Spleen (tissue), 11 donors: Measurements from ENCODE around the gene CHMP3. TPM values are rescaled to one million over a fixed set of nuclear protein-coding genes. Genes with fewer than 3 reads are reported as not detected.

ENCODE experiments used
- DNase-seq: peaks from one replicate; pipeline ENCODE4 v3.0.0-alpha.2; 2020
- H3K27ac ChIP-seq, 8 donors: fragments of 200-600 bp; sonication (generic) in 7 of 8; 1 replicate in 4 of 8; 2 replicates in 4 of 8; pipeline versions ENCODE4 v1.5.0 to v1.8.0; 2016 to 2021; ENCODE audit warnings: inconsistent platforms in 4 of 8, mild to moderate bottlenecking in 4 of 8, moderate library complexity in 1 of 8
- H3K27me3 ChIP-seq, 7 donors: fragments of 200-600 bp; sonication (generic) in 6 of 7; replicated peaks in 1 of 7; 1 replicate in 4 of 7; 2 replicates in 3 of 7; pipeline versions ENCODE4 v1.5.0 to v1.8.0; 2016 to 2021; ENCODE audit warnings: inconsistent platforms in 3 of 7, mild to moderate bottlenecking in 1 of 7
- H3K36me3 ChIP-seq, 6 donors: fragments of 200-600 bp; sonication (generic) in 5 of 6; 1 replicate in 4 of 6; 2 replicates in 2 of 6; pipeline versions ENCODE4 v1.5.0 to v1.8.0; 2016 to 2021; ENCODE audit warnings: inconsistent platforms in 2 of 6
- H3K4me1 ChIP-seq, 6 donors: fragments of 200-600 bp; sonication (generic) in 5 of 6; 1 replicate in 3 of 6; 2 replicates in 3 of 6; pipeline versions ENCODE4 v1.5.0 to v1.8.0; 2016 to 2021; ENCODE audit warnings: inconsistent platforms in 3 of 6
- H3K4me3 ChIP-seq, 8 donors: fragments of 200-600 bp; sonication (generic) in 7 of 8; 1 replicate in 4 of 8; 2 replicates in 4 of 8; pipeline versions ENCODE4 v1.5.0 to v1.8.0; 2016 to 2021; ENCODE audit warnings: inconsistent platforms in 4 of 8, mild to moderate bottlenecking in 4 of 8, moderate library complexity in 2 of 8
- H3K9me3 ChIP-seq, 8 donors: fragments of 200-600 bp; sonication (generic) in 7 of 8; 1 replicate in 4 of 8; 2 replicates in 4 of 8; pipeline versions ENCODE4 v1.5.0 to v1.8.0; 2016 to 2021; ENCODE audit warnings: inconsistent platforms in 4 of 8
- POLR2A ChIP-seq, 3 donors: fragments of 450-650 bp; IDR thresholded peaks; one replicate each; pipeline ENCODE4 v1.5.1; 2017; ENCODE audit warnings: antibody characterized with exemption in 3 of 3, mild to moderate bottlenecking in 1 of 3
- POLR2AphosphoS5 ChIP-seq, 3 donors: sonication (generic); formaldehyde crosslinking; IDR thresholded peaks; one replicate each; pipeline ENCODE4 v1.5.1; 2017; ENCODE audit warnings: antibody characterized with exemption in 3 of 3
- WGBS, 5 donors: extraction: QIAGEN DNeasy Blood & Tissue Kit in 3 of 5; methylation state at CpG; one replicate each; pipeline versions ENCODE4 v1.1.5 to v1.1.7; 2013 to 2018; 5-methylcytosine and 5-hydroxymethylcytosine counted together
- intact Hi-C: fragments of 100-400 bp; cut with DNase I; formaldehyde crosslinking; loops from one replicate; pipeline ENCODE4 v1.15.0; 2023; ENCODE audit warnings: low total_unique reads
- polyA plus RNA-seq, 3 donors: library from polyadenylated mRNA; stranded (reverse); fragments of 200-250 nt; gene quantifications; one replicate each; pipeline ENCODE4 v1.2.1, GENCODE V29; 2013
- total RNA-seq, 7 donors: library from RNA; depleted of rRNA in 3 of 7; stranded (reverse); fragments of >200 nt in 3 of 7; fragmentation: NEBNext Ultra II Directional in 4 of 7; extraction: Animal tissue kit (Norgen Biotek cat#: 25700) in 4 of 7; gene quantifications; one replicate each; pipeline versions ENCODE4 v1.1.0 to v1.2.1, GENCODE V29; 2016 to 2021
- TF ChIP-seq, protein P1 (sequence below), 11 experiments: fragments of 200-600 bp in 7 of 11; fragments of 450-650 bp in 4 of 11; sonication (generic) in 4 of 11; IDR thresholded peaks in 8 of 11; conservative IDR thresholded peaks in 3 of 11; 1 replicate in 7 of 11; 2 replicates in 4 of 11; pipeline versions ENCODE4 v1.4.0 to v1.8.0; 2016 to 2021; ENCODE audit warnings: antibody characterized with exemption in 11 of 11, inconsistent platforms in 4 of 11, mild to moderate bottlenecking in 1 of 11
- donor health status: healthy with polysubstance abuse.
- donor health status: DM: no; HTN: no; CAD: no; lungs with moderate emphysema.
- donor health status: DM: no; HTN: no; CAD: no.
- donor health status: Bipolar disorder and iron deficiency.
- donor health status: healthy.
- donor health status: DM: no; HTN: no; CAD: no.
- donor health status: DM: yes; HTN: yes; CAD: no.

Gene CHMP3
- total and polyA plus RNA-seq, 10 donors, result 33.6 to 125 (median 79.3) TPM

DNA sequence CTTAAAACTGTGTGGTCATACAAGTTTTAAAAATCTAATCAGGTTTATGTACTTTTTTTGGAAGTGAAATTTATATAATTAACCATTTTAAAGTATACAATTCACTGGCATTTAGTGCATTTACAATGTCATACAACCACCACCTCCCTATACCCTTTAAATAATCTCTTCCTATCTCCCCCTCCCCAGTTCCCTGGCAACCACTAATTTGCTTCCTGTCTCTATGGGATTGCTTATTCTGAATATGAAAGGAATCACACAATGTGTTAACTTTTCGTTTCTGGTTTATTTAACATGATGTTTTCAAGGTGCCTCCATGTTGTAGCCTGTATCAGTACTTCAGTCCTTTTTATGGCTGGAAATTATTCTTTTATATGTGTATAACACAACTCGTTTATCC, 19.4 kb downstream of the CHMP3 start:
- no peak overlapping the region for H3K4me3 ChIP-seq
- no peaks in the 10 kb centered on the region for H3K27me3 ChIP-seq
- TF ChIP-seq POLR2AphosphoS5 (IDR thresholded peaks at IDR 0.05) (no peak), POLR2A (IDR thresholded peaks at IDR 0.05) (no peak)
- TF ChIP-seq, protein P1, sequence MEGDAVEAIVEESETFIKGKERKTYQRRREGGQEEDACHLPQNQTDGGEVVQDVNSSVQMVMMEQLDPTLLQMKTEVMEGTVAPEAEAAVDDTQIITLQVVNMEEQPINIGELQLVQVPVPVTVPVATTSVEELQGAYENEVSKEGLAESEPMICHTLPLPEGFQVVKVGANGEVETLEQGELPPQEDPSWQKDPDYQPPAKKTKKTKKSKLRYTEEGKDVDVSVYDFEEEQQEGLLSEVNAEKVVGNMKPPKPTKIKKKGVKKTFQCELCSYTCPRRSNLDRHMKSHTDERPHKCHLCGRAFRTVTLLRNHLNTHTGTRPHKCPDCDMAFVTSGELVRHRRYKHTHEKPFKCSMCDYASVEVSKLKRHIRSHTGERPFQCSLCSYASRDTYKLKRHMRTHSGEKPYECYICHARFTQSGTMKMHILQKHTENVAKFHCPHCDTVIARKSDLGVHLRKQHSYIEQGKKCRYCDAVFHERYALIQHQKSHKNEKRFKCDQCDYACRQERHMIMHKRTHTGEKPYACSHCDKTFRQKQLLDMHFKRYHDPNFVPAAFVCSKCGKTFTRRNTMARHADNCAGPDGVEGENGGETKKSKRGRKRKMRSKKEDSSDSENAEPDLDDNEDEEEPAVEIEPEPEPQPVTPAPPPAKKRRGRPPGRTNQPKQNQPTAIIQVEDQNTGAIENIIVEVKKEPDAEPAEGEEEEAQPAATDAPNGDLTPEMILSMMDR (IDR thresholded peaks at IDR 0.05 in 8 of 11, conservative IDR thresholded peaks at IDR 0.05 in 3 of 11), result no peak
- DNase-seq, result no peak
- intact Hi-C loops, result no loop called here
- peaks cover 0 to 35% (median 23%) of the 10 kb centered on the region in 8 donors for H3K9me3 ChIP-seq
- H3K4me1 ChIP-seq, result peaks cover 0 to 31% (median 14%) of the 10 kb centered on the region in 6 donors
- H3K27ac ChIP-seq, result peak overlapping the region in 7 of 8 donors; percentile 1 to 51 (median 37)
- WGBS, 5 donors, result 65 to 78% (median 70%) methylated on average over 2 of the region's 2 CpGs
- H3K36me3 ChIP-seq, result peaks cover 0 to 39% (median 6%) of the 10 kb centered on the region in 6 donors

DNA sequence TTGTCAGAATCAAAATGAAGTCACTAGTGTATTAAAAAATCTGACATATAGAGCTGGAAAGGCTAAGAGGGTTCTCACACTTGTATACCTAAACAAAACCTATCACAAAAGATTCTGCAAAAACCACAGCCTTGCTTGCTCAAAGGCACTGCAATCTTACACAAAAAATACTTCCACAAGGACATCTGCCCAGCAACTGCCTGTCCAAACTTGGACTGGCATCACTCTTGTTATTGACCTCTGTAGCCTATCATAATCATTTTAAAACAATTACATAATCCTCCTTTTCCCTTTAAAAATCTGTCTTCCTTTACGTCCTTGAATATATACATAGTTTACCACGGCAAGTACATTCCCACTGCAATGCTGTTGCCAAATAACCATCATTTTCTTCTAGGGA, 19.9 kb downstream of the CHMP3 start:
- Histone ChIP-seq H3K9me3 (peaks cover 0 to 31% (median 21%) of the 10 kb centered on the region in 8 donors), H3K36me3 (peaks cover 0 to 35% (median 4%) of the 10 kb centered on the region in 6 donors), H3K27me3 (no peaks in the 10 kb centered on the region), H3K27ac (peak overlapping the region in 5 of 8 donors; percentile 1 to 51 (median 37)), H3K4me3 (no peak overlapping the region), H3K4me1 (peaks cover 0 to 31% (median 14%) of the 10 kb centered on the region in 6 donors)
- no peak for DNase-seq
- 35 to 63% (median 40%) methylated on average over 2 of the region's 2 CpGs for WGBS, 5 donors
- no peak for TF ChIP-seq POLR2A (IDR thresholded peaks at IDR 0.05)
- TF ChIP-seq POLR2AphosphoS5 (IDR thresholded peaks at IDR 0.05), result no peak
- intact Hi-C loops, result no loop called here

DNA sequence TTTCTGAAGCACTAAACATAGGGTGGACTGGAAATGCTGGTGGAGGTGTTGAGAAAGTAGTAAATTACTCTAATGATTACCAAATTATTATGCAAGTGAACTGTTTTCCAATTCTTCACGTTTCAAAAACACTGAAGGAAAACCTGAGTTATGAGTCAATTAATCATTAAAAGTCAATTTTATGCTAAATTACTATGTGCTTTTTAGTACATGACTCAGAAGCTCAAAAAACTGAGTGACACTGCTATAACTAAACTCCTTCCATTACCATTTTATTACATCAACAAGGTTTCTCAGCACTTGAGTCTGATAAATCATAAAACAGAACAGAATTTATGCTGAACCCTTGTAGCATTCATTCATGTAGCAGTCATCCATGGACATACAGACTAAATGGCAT, 20.4 kb downstream of the CHMP3 start:
- H3K36me3 ChIP-seq, result peaks cover 0 to 31% (median 4%) of the 10 kb centered on the region in 6 donors
- 24 to 57% (median 46%) methylated on average over 1 of the region's 1 CpG for WGBS, 5 donors
- DNase-seq, result no peak
- intact Hi-C loops, result no loop called here
- peak overlapping the region in 5 of 8 donors; percentile 0 to 51 (median 27) for H3K27ac ChIP-seq
- H3K4me1 ChIP-seq, result peaks cover 0 to 31% (median 14%) of the 10 kb centered on the region in 6 donors
- no peak for TF ChIP-seq POLR2AphosphoS5 (IDR thresholded peaks at IDR 0.05)
- no peak for TF ChIP-seq POLR2A (IDR thresholded peaks at IDR 0.05)
- H3K27me3 ChIP-seq, result no peaks in the 10 kb centered on the region
- peaks cover 0 to 30% (median 20%) of the 10 kb centered on the region in 8 donors for H3K9me3 ChIP-seq
- no peak overlapping the region for H3K4me3 ChIP-seq

DNA sequence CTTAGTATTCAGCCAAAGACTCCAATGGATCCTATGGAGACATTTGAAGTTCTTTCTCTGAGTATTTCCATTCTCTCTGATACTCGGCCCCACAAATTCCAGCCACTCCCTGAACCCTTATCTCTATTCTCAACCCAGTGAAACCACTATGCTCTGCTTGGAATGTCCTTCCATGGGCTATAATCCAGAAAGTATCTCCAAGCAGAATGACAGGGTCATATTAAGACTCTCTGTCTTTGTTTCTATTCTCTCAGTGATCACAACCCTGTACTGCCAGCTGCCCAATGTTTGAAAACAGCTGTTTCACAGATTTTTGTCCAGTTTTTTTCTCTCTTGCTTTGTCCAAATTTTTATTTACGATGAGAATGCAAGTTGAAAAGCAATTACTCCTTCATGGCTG, 21.9 kb downstream of the CHMP3 start:
- no peak overlapping the region for H3K27ac ChIP-seq
- H3K36me3 ChIP-seq, result peaks cover 0 to 16% (median 2%) of the 10 kb centered on the region in 6 donors
- no peaks in the 10 kb centered on the region for H3K27me3 ChIP-seq
- intact Hi-C loops, result no loop called here
- H3K9me3 ChIP-seq, result peaks cover 0 to 15% (median 9%) of the 10 kb centered on the region in 8 donors
- DNase-seq, result no peak
- 77 to 90% (median 85%) methylated on average over 2 of the region's 2 CpGs for WGBS, 5 donors
- H3K4me3 ChIP-seq, result no peak overlapping the region
- TF ChIP-seq POLR2AphosphoS5 (IDR thresholded peaks at IDR 0.05) (no peak), POLR2A (IDR thresholded peaks at IDR 0.05) (no peak)
- TF ChIP-seq, protein P1 (IDR thresholded peaks at IDR 0.05 in 8 of 11, conservative IDR thresholded peaks at IDR 0.05 in 3 of 11), result no peak
- peaks cover 0 to 31% (median 14%) of the 10 kb centered on the region in 6 donors for H3K4me1 ChIP-seq

DNA sequence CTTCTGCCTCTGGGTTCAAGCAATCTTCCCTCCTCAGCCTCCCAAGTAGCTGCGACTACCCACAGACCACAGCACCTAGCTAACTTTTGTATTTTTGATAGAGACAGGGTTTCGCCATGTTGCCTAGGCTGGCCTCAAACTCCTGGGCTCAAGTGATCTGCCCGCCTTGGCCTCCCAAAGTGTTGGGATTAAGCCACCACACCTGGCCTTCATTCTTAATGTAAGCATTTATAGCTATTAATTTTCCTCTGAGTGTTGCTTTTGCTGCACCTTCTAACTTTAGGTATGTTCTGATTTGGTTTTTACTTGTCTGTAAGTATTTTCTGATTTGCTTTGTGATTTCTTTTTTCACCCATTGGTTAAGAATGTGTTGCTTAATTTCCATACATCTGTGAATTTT, 29.7 kb downstream of the CHMP3 start:
- Histone ChIP-seq H3K4me1 (no peaks in the 10 kb centered on the region), H3K36me3 (peaks cover 0 to 14% (median 4%) of the 10 kb centered on the region in 6 donors), H3K4me3 (no peak overlapping the region), H3K27me3 (no peaks in the 10 kb centered on the region), H3K27ac (no peak overlapping the region), H3K9me3 (peaks cover 0 to 18% (median 10%) of the 10 kb centered on the region in 8 donors)
- intact Hi-C loops, result no loop called here
- 97 to 100% (median 99%) methylated on average over 3 of the region's 3 CpGs for WGBS, 5 donors
- no peak for DNase-seq
- no peak for TF ChIP-seq POLR2AphosphoS5 (IDR thresholded peaks at IDR 0.05)
- TF ChIP-seq, protein P1 (IDR thresholded peaks at IDR 0.05 in 8 of 11, conservative IDR thresholded peaks at IDR 0.05 in 3 of 11), result no peak
- TF ChIP-seq POLR2A (IDR thresholded peaks at IDR 0.05), result no peak
